ENCODE data around the gene MYL9.
A peak's percentile ranks its signal among the peaks of the same experiment; 100 is the strongest.
"Not testable (repeated sequence)": the region's sequence is repeated elsewhere in the genome, so short reads cannot be mapped to it uniquely, and the experiment has no call there.

The MYL9 gene

GRCh38 chr20:36504295-36504694 lies 37.0 kb upstream of the MYL9 start:
- peaks cover 57% of the 10 kb centered on the region for H3K36me3 ChIP-seq (ENCODE audit: insufficient read depth, low read length)
- H3K27me3 ChIP-seq (ENCODE audit: control insufficient read depth in 1 of 2, insufficient read depth in 2 of 2, low read length in 2 of 2): no peaks in the 10 kb centered on the region
- no peak overlapping the region for H3K9ac ChIP-seq (ENCODE audit: low read length)
- H3K4me3 ChIP-seq (ENCODE audit: low read depth in 1 of 2, low read length in 2 of 2): no peak overlapping the region
- H3K4me1 ChIP-seq (ENCODE audit: insufficient read depth, low read length): no peaks in the 10 kb centered on the region
- no peaks in the 10 kb centered on the region for H3K9me3 ChIP-seq (ENCODE audit: low read length)
- H3K27ac ChIP-seq (ENCODE audit: low read depth, low read length): no peak overlapping the region

- H3K4me3 ChIP-seq (ENCODE audit: low read depth in 1 of 2, low read length in 2 of 2): no peak overlapping the region
- H3K9ac ChIP-seq (ENCODE audit: low read length): no peak overlapping the region
- H3K36me3 ChIP-seq (ENCODE audit: insufficient read depth, low read length): peaks cover 40% of the 10 kb centered on the region
- no peaks in the 10 kb centered on the region for H3K27me3 ChIP-seq (ENCODE audit: control insufficient read depth in 1 of 2, insufficient read depth in 2 of 2, low read length in 2 of 2)
- no peaks in the 10 kb centered on the region for H3K9me3 ChIP-seq (ENCODE audit: low read length)
- no peak overlapping the region for H3K27ac ChIP-seq (ENCODE audit: low read depth, low read length)
- no peaks in the 10 kb centered on the region for H3K4me1 ChIP-seq (ENCODE audit: insufficient read depth, low read length)
Measured at GRCh38 chr20:36506253-36506652, 35.1 kb upstream of the MYL9 start.

- Histone ChIP-seq H3K27ac (ENCODE audit: low read depth, low read length) (no peak overlapping the region), H3K27me3 (ENCODE audit: control insufficient read depth in 1 of 2, insufficient read depth in 2 of 2, low read length in 2 of 2) (no peaks in the 10 kb centered on the region), H3K9me3 (ENCODE audit: low read length) (no peaks in the 10 kb centered on the region), H3K4me1 (ENCODE audit: insufficient read depth, low read length) (no peaks in the 10 kb centered on the region), H3K36me3 (ENCODE audit: insufficient read depth, low read length) (peaks cover 38% of the 10 kb centered on the region), H3K9ac (ENCODE audit: low read length) (no peak overlapping the region), H3K4me3 (ENCODE audit: low read depth in 1 of 2, low read length in 2 of 2) (no peak overlapping the region)
Measured at GRCh38 chr20:36507746-36508145, 33.6 kb upstream of the MYL9 start.

GRCh38 chr20:36519012-36519719 lies 22.2 kb upstream of the MYL9 start:
- Histone ChIP-seq H3K36me3 (ENCODE audit: insufficient read depth, low read length) (peaks cover 39% of the 10 kb centered on the region), H3K9me3 (ENCODE audit: low read length) (no peaks in the 10 kb centered on the region), H3K27me3 (ENCODE audit: control insufficient read depth in 1 of 2, insufficient read depth in 2 of 2, low read length in 2 of 2) (no peaks in the 10 kb centered on the region), H3K27ac (ENCODE audit: low read depth, low read length) (no peak overlapping the region), H3K4me3 (ENCODE audit: low read depth in 1 of 2, low read length in 2 of 2) (no peak overlapping the region), H3K9ac (ENCODE audit: low read length) (no peak overlapping the region), H3K4me1 (ENCODE audit: insufficient read depth, low read length) (peaks cover 28% of the 10 kb centered on the region)

GRCh38 chr20:36519944-36520343 lies 21.4 kb upstream of the MYL9 start:
- Histone ChIP-seq H3K9me3 (ENCODE audit: low read length) (no peaks in the 10 kb centered on the region), H3K27me3 (ENCODE audit: control insufficient read depth in 1 of 2, insufficient read depth in 2 of 2, low read length in 2 of 2) (no peaks in the 10 kb centered on the region), H3K4me1 (ENCODE audit: insufficient read depth, low read length) (peaks cover 28% of the 10 kb centered on the region), H3K36me3 (ENCODE audit: insufficient read depth, low read length) (peaks cover 35% of the 10 kb centered on the region), H3K9ac (ENCODE audit: low read length) (no peak overlapping the region), H3K27ac (ENCODE audit: low read depth, low read length) (no peak overlapping the region), H3K4me3 (ENCODE audit: low read depth in 1 of 2, low read length in 2 of 2) (no peak overlapping the region)

- H3K27me3 ChIP-seq (ENCODE audit: control insufficient read depth in 1 of 2, insufficient read depth in 2 of 2, low read length in 2 of 2): no peaks in the 10 kb centered on the region
- no peak overlapping the region for H3K27ac ChIP-seq (ENCODE audit: low read depth, low read length)
- peaks cover 40% of the 10 kb centered on the region for H3K36me3 ChIP-seq (ENCODE audit: insufficient read depth, low read length)
- H3K9me3 ChIP-seq (ENCODE audit: low read length): no peaks in the 10 kb centered on the region
- no peak overlapping the region for H3K9ac ChIP-seq (ENCODE audit: low read length)
- H3K4me1 ChIP-seq (ENCODE audit: insufficient read depth, low read length): peaks cover 35% of the 10 kb centered on the region
- no peak overlapping the region for H3K4me3 ChIP-seq (ENCODE audit: low read depth in 1 of 2, low read length in 2 of 2)
Measured at GRCh38 chr20:36521526-36521925, 19.8 kb upstream of the MYL9 start.

GRCh38 chr20:36522412-36522811 lies 18.9 kb upstream of the MYL9 start:
- not testable (repeated sequence) for H3K9me3 ChIP-seq (ENCODE audit: low read length); H3K27me3 ChIP-seq (ENCODE audit: control insufficient read depth in 1 of 2, insufficient read depth in 2 of 2, low read length in 2 of 2); H3K27ac ChIP-seq (ENCODE audit: low read depth, low read length); H3K9ac ChIP-seq (ENCODE audit: low read length); H3K4me3 ChIP-seq (ENCODE audit: low read depth in 1 of 2, low read length in 2 of 2)
- H3K36me3 ChIP-seq (ENCODE audit: insufficient read depth, low read length): peaks cover 49% of the 10 kb centered on the region
- H3K4me1 ChIP-seq (ENCODE audit: insufficient read depth, low read length): peaks cover 44% of the 10 kb centered on the region

- Histone ChIP-seq H3K4me3 (ENCODE audit: low read depth in 1 of 2, low read length in 2 of 2) (no peak overlapping the region), H3K9me3 (ENCODE audit: low read length) (no peaks in the 10 kb centered on the region), H3K9ac (ENCODE audit: low read length) (no peak overlapping the region), H3K27me3 (ENCODE audit: control insufficient read depth in 1 of 2, insufficient read depth in 2 of 2, low read length in 2 of 2) (no peaks in the 10 kb centered on the region), H3K27ac (ENCODE audit: low read depth, low read length) (no peak overlapping the region), H3K36me3 (ENCODE audit: insufficient read depth, low read length) (peaks cover 48% of the 10 kb centered on the region), H3K4me1 (ENCODE audit: insufficient read depth, low read length) (peaks cover 50% of the 10 kb centered on the region)
Measured at GRCh38 chr20:36523341-36523740, 18.0 kb upstream of the MYL9 start.

- peaks cover 44% of the 10 kb centered on the region for H3K36me3 ChIP-seq (ENCODE audit: insufficient read depth, low read length)
- H3K27ac ChIP-seq (ENCODE audit: low read depth, low read length): peak overlapping the region; percentile 43
Measured at GRCh38 chr20:36525620-36526365, 15.5 kb upstream of the MYL9 start.

GRCh38 chr20:36526521-36527011 lies 14.8 kb upstream of the MYL9 start:
- Histone ChIP-seq H3K9ac (ENCODE audit: low read length) (peak overlapping the region; percentile 20), H3K4me3 (ENCODE audit: low read depth in 1 of 2, low read length in 2 of 2) (no peak overlapping the region), H3K27me3 (ENCODE audit: control insufficient read depth in 1 of 2, insufficient read depth in 2 of 2, low read length in 2 of 2) (no peaks in the 10 kb centered on the region), H3K27ac (ENCODE audit: low read depth, low read length) (peak overlapping the region; percentile 73), H3K4me1 (ENCODE audit: insufficient read depth, low read length) (peaks cover 48% of the 10 kb centered on the region), H3K9me3 (ENCODE audit: low read length) (no peaks in the 10 kb centered on the region), H3K36me3 (ENCODE audit: insufficient read depth, low read length) (peaks cover 44% of the 10 kb centered on the region)

More at GRCh38 chr20:36525620-36526365, 15.5 kb upstream of the MYL9 start:
- Histone ChIP-seq H3K4me1 (ENCODE audit: insufficient read depth, low read length) (peaks cover 50% of the 10 kb centered on the region), H3K9me3 (ENCODE audit: low read length) (no peaks in the 10 kb centered on the region), H3K27me3 (ENCODE audit: control insufficient read depth in 1 of 2, insufficient read depth in 2 of 2, low read length in 2 of 2) (no peaks in the 10 kb centered on the region), H3K4me3 (ENCODE audit: low read depth in 1 of 2, low read length in 2 of 2) (no peak overlapping the region), H3K9ac (ENCODE audit: low read length) (peak overlapping the region; percentile 20)

- peaks cover 44% of the 10 kb centered on the region for H3K36me3 ChIP-seq (ENCODE audit: insufficient read depth, low read length)
- peak overlapping the region; percentile 73 for H3K27ac ChIP-seq (ENCODE audit: low read depth, low read length)
- H3K4me1 ChIP-seq (ENCODE audit: insufficient read depth, low read length): peaks cover 43% of the 10 kb centered on the region
- H3K9me3 ChIP-seq (ENCODE audit: low read length): no peaks in the 10 kb centered on the region
- H3K4me3 ChIP-seq (ENCODE audit: low read depth in 1 of 2, low read length in 2 of 2): no peak overlapping the region
- no peaks in the 10 kb centered on the region for H3K27me3 ChIP-seq (ENCODE audit: control insufficient read depth in 1 of 2, insufficient read depth in 2 of 2, low read length in 2 of 2)
- H3K9ac ChIP-seq (ENCODE audit: low read length): no peak overlapping the region
Measured at GRCh38 chr20:36527331-36528125, 13.8 kb upstream of the MYL9 start.
